Cardiac muscle cell (in vitro differentiated cells and primary cell): Measurements from ENCODE around the gene PRDM5. TPM values are rescaled to one million over a fixed set of nuclear protein-coding genes. Genes with fewer than 3 reads are reported as not detected.
A peak's percentile ranks its signal among the peaks of the same experiment; 100 is the strongest.

Experiments
- DNase-seq, 2 donors: peaks; one replicate each; pipeline versions ENCODE4 v3.0.0 to v3.0.0-alpha.2; 2010 to 2017; ENCODE audit warnings: low read depth in 1 of 2, low spot score in 1 of 2
- H3K27ac ChIP-seq: fragments of 200-600 bp; sonication (generic); 2 replicates; pipeline ENCODE4 v1.5.1; 2016
- H3K27me3 ChIP-seq: fragments of 200-600 bp; sonication (generic); 2 replicates; pipeline ENCODE4 v1.6.0; 2016; ENCODE audit warnings: control low read depth
- H3K36me3 ChIP-seq: fragments of 200-600 bp; sonication (generic); 2 replicates; pipeline ENCODE4 v1.5.1; 2016; ENCODE audit warnings: control low read depth
- H3K4me1 ChIP-seq: fragments of 200-600 bp; sonication (generic); 2 replicates; pipeline ENCODE4 v1.8.1; 2017; ENCODE audit warnings: low read depth, mild to moderate bottlenecking, mixed run types
- H3K4me3 ChIP-seq: fragments of 200-600 bp; sonication (generic); 2 replicates; pipeline ENCODE4 v1.5.1; 2016; ENCODE audit warnings: mild to moderate bottlenecking
- H3K9me3 ChIP-seq: fragments of 200-600 bp; sonication (generic); 2 replicates; pipeline ENCODE4 v1.5.1; 2017; ENCODE audit warnings: low read depth, mild to moderate bottlenecking, control low read depth
- polyA plus RNA-seq: library from polyadenylated mRNA; unstranded; fragments of >200 nt; fragmentation: Nextera tagmentation; extraction: Ambion mirVana; gene quantifications from 2 replicates; pipeline ENCODE4 v1.2.1, GENCODE V29; 2016
- total RNA-seq: library from RNA; depleted of rRNA; stranded (reverse); fragments of >200 nt; gene quantifications from 2 replicates; pipeline ENCODE4 v1.2.3, GENCODE V29; 2016
- TF ChIP-seq, protein P1 (sequence below): IDR thresholded peaks from 2 replicates; pipeline ENCODE4 v1.5.1; 2012; ENCODE audit warnings: low read depth, mild to moderate bottlenecking, low read length

PRDM5 gene
- total and polyA plus RNA-seq, 2 experiments from 2014 or later, result 8.7 to 19.3 TPM

DNA sequence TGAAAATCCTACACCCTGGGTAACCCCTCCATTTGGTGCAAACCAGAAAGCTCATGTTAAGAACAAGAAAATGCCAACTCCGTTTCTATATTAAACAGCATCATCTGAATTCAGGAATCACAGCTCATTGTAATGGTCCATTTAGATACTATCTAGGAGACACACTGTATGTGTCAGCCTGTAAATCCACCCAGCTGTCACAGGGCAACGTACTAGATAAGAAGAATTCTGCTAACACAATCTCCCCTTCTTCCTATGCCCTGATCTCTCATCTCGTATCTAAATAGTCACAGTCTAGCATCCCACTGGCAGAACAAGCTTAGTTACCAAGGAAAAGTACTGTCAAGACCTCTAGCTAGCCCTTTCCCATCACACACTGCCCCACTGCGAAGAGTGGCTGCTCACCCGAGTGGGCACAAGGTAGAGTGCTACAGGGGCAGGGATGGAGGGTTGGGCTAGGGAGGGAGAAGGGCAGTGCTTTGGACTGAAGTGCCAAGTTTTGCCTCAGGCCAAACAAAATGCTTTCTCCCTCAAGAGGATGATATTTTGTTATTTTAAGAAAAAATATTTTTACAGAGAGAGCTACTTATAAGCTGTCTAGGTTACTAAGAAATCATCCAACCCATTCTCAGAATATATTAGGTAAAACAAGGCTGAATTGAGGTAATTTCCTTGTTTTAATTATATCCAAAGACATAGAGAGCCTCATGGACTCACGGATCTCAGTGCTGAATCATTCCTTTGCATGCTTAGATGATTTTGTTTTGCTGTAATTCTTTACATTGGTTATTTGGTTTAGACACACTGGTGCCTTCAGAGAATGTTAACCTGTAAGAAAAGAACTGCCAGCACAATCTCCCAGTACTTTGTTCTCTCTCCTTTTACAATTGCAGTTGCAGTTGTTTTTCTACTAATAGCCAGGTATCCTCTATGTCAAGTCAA lies 196.6 kb downstream of the PRDM5 start:
- TF ChIP-seq, protein P1, sequence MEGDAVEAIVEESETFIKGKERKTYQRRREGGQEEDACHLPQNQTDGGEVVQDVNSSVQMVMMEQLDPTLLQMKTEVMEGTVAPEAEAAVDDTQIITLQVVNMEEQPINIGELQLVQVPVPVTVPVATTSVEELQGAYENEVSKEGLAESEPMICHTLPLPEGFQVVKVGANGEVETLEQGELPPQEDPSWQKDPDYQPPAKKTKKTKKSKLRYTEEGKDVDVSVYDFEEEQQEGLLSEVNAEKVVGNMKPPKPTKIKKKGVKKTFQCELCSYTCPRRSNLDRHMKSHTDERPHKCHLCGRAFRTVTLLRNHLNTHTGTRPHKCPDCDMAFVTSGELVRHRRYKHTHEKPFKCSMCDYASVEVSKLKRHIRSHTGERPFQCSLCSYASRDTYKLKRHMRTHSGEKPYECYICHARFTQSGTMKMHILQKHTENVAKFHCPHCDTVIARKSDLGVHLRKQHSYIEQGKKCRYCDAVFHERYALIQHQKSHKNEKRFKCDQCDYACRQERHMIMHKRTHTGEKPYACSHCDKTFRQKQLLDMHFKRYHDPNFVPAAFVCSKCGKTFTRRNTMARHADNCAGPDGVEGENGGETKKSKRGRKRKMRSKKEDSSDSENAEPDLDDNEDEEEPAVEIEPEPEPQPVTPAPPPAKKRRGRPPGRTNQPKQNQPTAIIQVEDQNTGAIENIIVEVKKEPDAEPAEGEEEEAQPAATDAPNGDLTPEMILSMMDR, result no peak

DNA sequence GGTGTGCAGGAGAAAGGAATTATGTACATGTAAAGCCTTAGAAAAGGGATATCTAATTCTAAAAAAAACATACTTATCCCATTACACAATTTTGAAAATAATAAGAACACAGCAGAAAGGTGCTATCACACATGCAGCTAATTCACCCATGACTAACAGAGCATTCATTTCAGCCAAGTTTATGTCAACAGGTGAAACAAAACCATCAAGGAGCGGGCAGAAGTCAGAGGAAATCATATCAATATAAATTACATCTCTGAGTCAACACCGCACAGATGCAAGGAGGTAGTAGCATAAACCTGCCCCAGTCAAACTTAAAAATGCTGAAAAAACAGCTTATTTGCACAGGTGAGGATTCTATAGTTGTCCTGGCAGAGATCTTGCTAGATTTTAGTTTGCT lies 197.9 kb downstream of the PRDM5 start:
- no peaks in the 10 kb centered on the region for H3K9me3 ChIP-seq
- H3K27me3 ChIP-seq, result no peaks in the 10 kb centered on the region
- H3K36me3 ChIP-seq, result no peaks in the 10 kb centered on the region
- no peak overlapping the region for H3K4me3 ChIP-seq
- TF ChIP-seq, protein P1, result no peak
- no peak overlapping the region for H3K27ac ChIP-seq
- DNase-seq, result no peak
- peaks cover 46% of the 10 kb centered on the region for H3K4me1 ChIP-seq

More for the DNA sequence above, 196.6 kb downstream of the PRDM5 start:
- no peak for DNase-seq
- Histone ChIP-seq H3K9me3 (no peaks in the 10 kb centered on the region), H3K27me3 (no peaks in the 10 kb centered on the region), H3K4me3 (no peak overlapping the region), H3K36me3 (no peaks in the 10 kb centered on the region), H3K4me1 (peaks cover 47% of the 10 kb centered on the region), H3K27ac (peak overlapping the region; percentile 5)

DNA sequence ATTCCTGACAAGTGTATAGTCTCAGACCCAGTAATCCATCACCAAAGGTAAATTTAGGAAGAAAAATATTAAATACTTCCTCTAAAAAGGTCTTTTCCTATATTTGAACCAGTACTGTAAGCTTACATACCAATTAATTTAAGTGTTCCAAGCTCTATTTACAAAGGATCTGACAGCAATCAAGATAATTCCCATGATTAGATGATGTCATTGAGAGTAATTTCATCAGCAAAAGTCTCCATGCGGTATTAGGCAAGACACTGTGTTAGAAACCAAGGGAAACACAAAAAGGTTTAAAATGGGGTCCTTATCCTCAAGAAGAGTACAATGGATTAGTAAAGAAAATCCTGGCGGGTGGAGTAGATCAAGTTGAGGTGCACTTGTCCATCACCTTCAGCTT lies 198.5 kb downstream of the PRDM5 start:
- Histone ChIP-seq H3K27me3 (no peaks in the 10 kb centered on the region), H3K4me1 (peaks cover 42% of the 10 kb centered on the region), H3K36me3 (no peaks in the 10 kb centered on the region), H3K4me3 (no peak overlapping the region), H3K9me3 (no peaks in the 10 kb centered on the region), H3K27ac (no peak overlapping the region)
- TF ChIP-seq, protein P1, result no peak
- peak in 1 of 2 donors; percentile 54 for DNase-seq

DNA sequence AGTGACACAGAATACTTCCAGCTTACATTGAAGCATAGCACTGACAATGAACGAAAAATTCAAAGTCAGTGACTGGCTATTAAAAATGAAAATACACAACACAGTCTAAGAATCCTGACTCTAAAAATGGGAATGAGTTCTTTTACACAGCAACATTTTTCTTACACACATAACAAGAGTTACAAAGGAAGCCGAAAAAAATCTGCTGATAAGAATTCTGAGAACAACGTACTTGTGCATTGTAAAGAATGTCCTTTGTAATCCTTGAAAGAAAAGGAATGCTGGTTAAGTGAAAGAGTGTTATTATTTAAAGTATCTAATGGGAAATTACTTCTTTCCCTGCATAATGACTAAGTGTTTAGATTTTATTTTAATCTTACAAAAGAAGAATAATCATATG lies 199.4 kb downstream of the PRDM5 start:
- Histone ChIP-seq H3K4me3 (no peak overlapping the region), H3K4me1 (peaks cover 40% of the 10 kb centered on the region), H3K36me3 (no peaks in the 10 kb centered on the region), H3K27ac (no peak overlapping the region), H3K27me3 (no peaks in the 10 kb centered on the region), H3K9me3 (no peaks in the 10 kb centered on the region)
- TF ChIP-seq, protein P1, result no peak
- DNase-seq, result peak; percentile 21 to 62

DNA sequence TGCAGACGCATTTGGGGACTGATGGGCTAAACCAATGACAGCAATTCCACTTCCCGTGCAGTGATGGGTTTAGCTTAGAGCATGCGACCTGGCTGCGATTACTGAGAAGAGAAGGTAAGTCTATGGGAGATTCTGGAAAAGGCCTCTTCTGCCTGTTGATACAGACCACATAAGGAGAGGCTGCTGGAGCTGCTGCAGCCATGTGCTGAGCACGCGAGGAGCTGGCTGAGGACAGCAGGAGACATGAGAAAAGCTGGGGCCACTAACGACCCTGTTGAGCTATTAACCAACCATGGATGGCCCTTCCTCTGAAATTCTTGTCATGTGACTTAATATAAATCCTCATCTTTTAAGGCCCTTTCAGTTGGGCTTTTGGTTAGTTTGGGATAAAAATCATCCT lies 199.9 kb downstream of the PRDM5 start:
- Histone ChIP-seq H3K4me3 (no peak overlapping the region), H3K27me3 (no peaks in the 10 kb centered on the region), H3K36me3 (no peaks in the 10 kb centered on the region), H3K9me3 (no peaks in the 10 kb centered on the region), H3K4me1 (peaks cover 40% of the 10 kb centered on the region), H3K27ac (no peak overlapping the region)
- TF ChIP-seq, protein P1, result no peak
- no peak for DNase-seq
